ENCODE results near the gene SCML1.

- TF ChIP-seq IRF3 (IDR thresholded peaks at IDR 0.05; ENCODE audit: low read depth, low read length), result no peak
- no peak for TF ChIP-seq CTCF (IDR thresholded peaks at IDR 0.05)
- no peak for TF ChIP-seq POLR2AphosphoS5 (IDR thresholded peaks at IDR 0.05; ENCODE audit: low read depth, low read length)
- TF ChIP-seq, protein P1, sequence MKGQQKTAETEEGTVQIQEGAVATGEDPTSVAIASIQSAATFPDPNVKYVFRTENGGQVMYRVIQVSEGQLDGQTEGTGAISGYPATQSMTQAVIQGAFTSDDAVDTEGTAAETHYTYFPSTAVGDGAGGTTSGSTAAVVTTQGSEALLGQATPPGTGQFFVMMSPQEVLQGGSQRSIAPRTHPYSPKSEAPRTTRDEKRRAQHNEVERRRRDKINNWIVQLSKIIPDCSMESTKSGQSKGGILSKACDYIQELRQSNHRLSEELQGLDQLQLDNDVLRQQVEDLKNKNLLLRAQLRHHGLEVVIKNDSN (IDR thresholded peaks at IDR 0.05; ENCODE audit: borderline replicate concordance, low read depth), result no peak
- TF ChIP-seq RCOR1 (IDR thresholded peaks at IDR 0.05; ENCODE audit: low read length), result no peak
- TF ChIP-seq FOSL2 (IDR thresholded peaks at IDR 0.05; ENCODE audit: borderline replicate concordance, low read depth), result no peak
- TF ChIP-seq, protein P2, sequence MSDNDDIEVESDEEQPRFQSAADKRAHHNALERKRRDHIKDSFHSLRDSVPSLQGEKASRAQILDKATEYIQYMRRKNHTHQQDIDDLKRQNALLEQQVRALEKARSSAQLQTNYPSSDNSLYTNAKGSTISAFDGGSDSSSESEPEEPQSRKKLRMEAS (IDR thresholded peaks at IDR 0.05; ENCODE audit: low read depth), result 0 out of 2 replicates have a peak, but pooled peaks have one; percentile 51
- TF ChIP-seq GATA2 (CRISPR knock-in tag; IDR thresholded peaks at IDR 0.05), result no peak
Observed at GRCh38 chrX:17737986-17738713, 857 bp downstream of the SCML1 start.

Data from SK-N-SH (cell line).